ENCODE data around the gene TM9SF4. TPM values are rescaled to one million over a fixed set of nuclear protein-coding genes. Genes with fewer than 3 reads are reported as not detected.

The TM9SF4 gene
- polyA plus RNA-seq, 3 donors = 49.7 to 78.5 (median 78.3) TPM

GRCh38 chr20:32150291-32150848 is 40.9 kb downstream of the TM9SF4 start:
- TF ChIP-seq CTCF (IDR thresholded peaks at IDR 0.05) = no peak
- Histone ChIP-seq H3K27me3 (ENCODE audit: control insufficient read depth in 2 of 2, insufficient read depth in 2 of 2, low read length in 2 of 2) (no peaks in the 10 kb centered on the region), H3K4me2 (replicated peaks; ENCODE audit: extremely low read depth, low read length, poor library complexity, severe bottlenecking) (no peak overlapping the region), H3K9me3 (replicated peaks in 1 of 2; ENCODE audit: control insufficient read depth in 1 of 2, insufficient read depth in 1 of 2, low read length in 2 of 2) (no peaks in the 10 kb centered on the region), H3K4me1 (ENCODE audit: control insufficient read depth in 1 of 2, insufficient read depth in 2 of 2, low read length in 2 of 2) (peaks cover 12 to 32% of the 10 kb centered on the region in 2 donors), H3K79me2 (ENCODE audit: insufficient read depth, low read length) (no peaks in the 10 kb centered on the region), H3K36me3 (replicated peaks in 1 of 2; ENCODE audit: control insufficient read depth in 1 of 2, insufficient read depth in 2 of 2, low read length in 2 of 2) (peaks cover 76 to 86% of the 10 kb centered on the region in 2 donors), H3K9ac (ENCODE audit: insufficient read depth, low read length, poor library complexity, severe bottlenecking) (no peak overlapping the region), H3K27ac (ENCODE audit: low read depth in 1 of 2, low read length in 2 of 2) (peak overlapping the region in 1 of 2 donors; percentile 24), H3K4me3 (replicated peaks in 1 of 3; ENCODE audit: low read depth in 2 of 3, low read length in 3 of 3) (no peak overlapping the region), H4K20me1 (ENCODE audit: insufficient read depth, low read length) (peaks cover 2% of the 10 kb centered on the region), H2AFZ (ENCODE audit: insufficient read depth, low read depth, low read length, poor library complexity, severe bottlenecking) (no peak overlapping the region)
- Mint-ChIP-seq H3K4me1 (peaks cover 31% of the 10 kb centered on the region), H3K4me3 (no peak overlapping the region), H3K36me3 (peaks cover 82 to 97% of the 10 kb centered on the region in 2 donors), H3K9me3 (peaks cover 0 to 2% (median 0%) of the 10 kb centered on the region in 7 donors), H3K27me3 (ENCODE audit: low read depth in 3 of 3) (peaks cover 0 to 4% (median 0%) of the 10 kb centered on the region in 3 donors), H3K27ac (peak overlapping the region in 5 of 7 donors; percentile 31 to 81 (median 71))
- 100% methylated on average over 3 of the region's 10 CpGs for WGBS (ENCODE audit: insufficient coverage)
- intact Hi-C loops (cut with micrococcal nuclease) = no loop called here
- no peak for DNase-seq

GRCh38 chr20:32152421-32153155 is 43.1 kb downstream of the TM9SF4 start:
- DNase-seq = no peak
- Mint-ChIP-seq H3K9me3 (peaks cover 0 to 2% (median 0%) of the 10 kb centered on the region in 7 donors), H3K4me1 (peaks cover 41% of the 10 kb centered on the region), H3K4me3 (no peak overlapping the region), H3K27me3 (ENCODE audit: low read depth in 3 of 3) (peaks cover 0 to 6% (median 0%) of the 10 kb centered on the region in 3 donors), H3K36me3 (peaks cover 72 to 90% of the 10 kb centered on the region in 2 donors), H3K27ac (peak overlapping the region in 5 of 7 donors; percentile 31 to 84 (median 65))
- Histone ChIP-seq H3K79me2 (ENCODE audit: insufficient read depth, low read length) (peaks cover 3% of the 10 kb centered on the region), H3K27ac (ENCODE audit: low read depth in 1 of 2, low read length in 2 of 2) (peak overlapping the region in 1 of 2 donors; percentile 22), H4K20me1 (ENCODE audit: insufficient read depth, low read length) (no peaks in the 10 kb centered on the region), H3K36me3 (replicated peaks in 1 of 2; ENCODE audit: control insufficient read depth in 1 of 2, insufficient read depth in 2 of 2, low read length in 2 of 2) (peaks cover 62 to 78% of the 10 kb centered on the region in 2 donors), H3K27me3 (ENCODE audit: control insufficient read depth in 2 of 2, insufficient read depth in 2 of 2, low read length in 2 of 2) (no peaks in the 10 kb centered on the region), H3K4me3 (replicated peaks in 1 of 3; ENCODE audit: low read depth in 2 of 3, low read length in 3 of 3) (no peak overlapping the region), H3K9ac (ENCODE audit: insufficient read depth, low read length, poor library complexity, severe bottlenecking) (no peak overlapping the region), H3K4me2 (replicated peaks; ENCODE audit: extremely low read depth, low read length, poor library complexity, severe bottlenecking) (no peak overlapping the region), H3K9me3 (replicated peaks in 1 of 2; ENCODE audit: control insufficient read depth in 1 of 2, insufficient read depth in 1 of 2, low read length in 2 of 2) (no peaks in the 10 kb centered on the region), H3K4me1 (ENCODE audit: control insufficient read depth in 1 of 2, insufficient read depth in 2 of 2, low read length in 2 of 2) (peaks cover 18 to 38% of the 10 kb centered on the region in 2 donors), H2AFZ (ENCODE audit: insufficient read depth, low read depth, low read length, poor library complexity, severe bottlenecking) (no peak overlapping the region)
- 100% methylated on average over 2 of the region's 6 CpGs for WGBS (ENCODE audit: insufficient coverage)
- TF ChIP-seq CTCF (IDR thresholded peaks at IDR 0.05) = no peak
- intact Hi-C loops (cut with micrococcal nuclease) = no loop called here
